ENCODE data around the gene ATP8B4. TPM values are rescaled to one million over a fixed set of nuclear protein-coding genes. Genes with fewer than 3 reads are reported as not detected.

Gene ATP8B4
- polyA plus RNA-seq, 1 of the 3 experiments (the other 2 are of a cell fraction), result 0.03 TPM

DNA sequence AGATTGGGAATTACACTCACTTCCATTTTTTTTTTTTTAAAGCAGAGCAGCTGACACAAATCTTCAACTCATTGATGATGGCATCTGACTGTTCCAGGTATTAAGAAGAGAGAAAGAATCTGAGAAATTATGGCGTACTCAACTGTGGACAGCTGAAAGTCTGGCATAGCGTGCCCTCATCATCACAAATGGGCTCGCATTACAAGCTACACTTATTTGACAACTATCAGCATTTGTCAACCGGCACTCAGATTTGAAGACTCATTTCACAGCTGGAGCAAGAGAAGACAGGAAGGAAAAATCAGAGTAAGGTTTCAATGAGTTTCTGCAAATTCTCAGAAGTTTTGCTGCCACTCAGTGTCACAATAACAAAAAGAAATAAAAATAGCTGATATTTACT, 235.9 kb downstream of the ATP8B4 start:
- Histone ChIP-seq H3K4me2 (no peak overlapping the region), H3K27me3 (ENCODE audit: insufficient read depth) (no peaks in the 10 kb centered on the region), H3K9ac (no peak overlapping the region), H3K36me3 (replicated peaks in 1 of 2; ENCODE audit: control insufficient read depth in 1 of 2, insufficient read depth in 2 of 2, low read length in 1 of 2) (no peaks in the 10 kb centered on the region), H4K20me1 (ENCODE audit: insufficient read depth) (no peaks in the 10 kb centered on the region), H3K9me3 (no peaks in the 10 kb centered on the region), H3K4me1 (ENCODE audit: control insufficient read depth in 1 of 2, insufficient read depth in 2 of 2, low read depth in 1 of 2, low read length in 1 of 2) (peaks cover 0 to 4% of the 10 kb centered on the region in 2 experiments; a peak in 1 of 4 replicates), H3K9me2 (no peaks in the 10 kb centered on the region), H3K27ac (ENCODE audit: low read depth in 2 of 2, low read length in 1 of 2) (no peak overlapping the region), H2AFZ (ENCODE audit: low read depth) (no peak overlapping the region), H3K4me3 (ENCODE audit: low read depth in 2 of 2, low read length in 1 of 2) (no peak overlapping the region), H3K79me2 (ENCODE audit: insufficient read depth) (no peaks in the 10 kb centered on the region), H3F3A (replicated peaks; ENCODE audit: insufficient read depth) (no peaks in the 10 kb centered on the region)
- ChIA-PET CTCF (no interaction called here), POLR2A (no interaction called here)
- TF ChIP-seq, protein P1, sequence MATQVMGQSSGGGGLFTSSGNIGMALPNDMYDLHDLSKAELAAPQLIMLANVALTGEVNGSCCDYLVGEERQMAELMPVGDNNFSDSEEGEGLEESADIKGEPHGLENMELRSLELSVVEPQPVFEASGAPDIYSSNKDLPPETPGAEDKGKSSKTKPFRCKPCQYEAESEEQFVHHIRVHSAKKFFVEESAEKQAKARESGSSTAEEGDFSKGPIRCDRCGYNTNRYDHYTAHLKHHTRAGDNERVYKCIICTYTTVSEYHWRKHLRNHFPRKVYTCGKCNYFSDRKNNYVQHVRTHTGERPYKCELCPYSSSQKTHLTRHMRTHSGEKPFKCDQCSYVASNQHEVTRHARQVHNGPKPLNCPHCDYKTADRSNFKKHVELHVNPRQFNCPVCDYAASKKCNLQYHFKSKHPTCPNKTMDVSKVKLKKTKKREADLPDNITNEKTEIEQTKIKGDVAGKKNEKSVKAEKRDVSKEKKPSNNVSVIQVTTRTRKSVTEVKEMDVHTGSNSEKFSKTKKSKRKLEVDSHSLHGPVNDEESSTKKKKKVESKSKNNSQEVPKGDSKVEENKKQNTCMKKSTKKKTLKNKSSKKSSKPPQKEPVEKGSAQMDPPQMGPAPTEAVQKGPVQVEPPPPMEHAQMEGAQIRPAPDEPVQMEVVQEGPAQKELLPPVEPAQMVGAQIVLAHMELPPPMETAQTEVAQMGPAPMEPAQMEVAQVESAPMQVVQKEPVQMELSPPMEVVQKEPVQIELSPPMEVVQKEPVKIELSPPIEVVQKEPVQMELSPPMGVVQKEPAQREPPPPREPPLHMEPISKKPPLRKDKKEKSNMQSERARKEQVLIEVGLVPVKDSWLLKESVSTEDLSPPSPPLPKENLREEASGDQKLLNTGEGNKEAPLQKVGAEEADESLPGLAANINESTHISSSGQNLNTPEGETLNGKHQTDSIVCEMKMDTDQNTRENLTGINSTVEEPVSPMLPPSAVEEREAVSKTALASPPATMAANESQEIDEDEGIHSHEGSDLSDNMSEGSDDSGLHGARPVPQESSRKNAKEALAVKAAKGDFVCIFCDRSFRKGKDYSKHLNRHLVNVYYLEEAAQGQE (IDR thresholded peaks at IDR 0.05; ENCODE audit: low read depth, low read length), result no peak
- TF ChIP-seq JUND (IDR thresholded peaks at IDR 0.05) (no peak), CTCF (IDR thresholded peaks at IDR 0.05) (no peak), ELF1 (IDR thresholded peaks at IDR 0.05) (no peak), USF1 (IDR thresholded peaks at IDR 0.05; ENCODE audit: borderline replicate concordance, low read depth) (no peak)
- 68% methylated on average over 4 of the region's 4 CpGs for WGBS (ENCODE audit: low lambda C conversion rate)
- no peak for DNase-seq

- no peak for DNase-seq
- Histone ChIP-seq H4K20me1 (ENCODE audit: insufficient read depth) (no peaks in the 10 kb centered on the region), H3K4me1 (ENCODE audit: control insufficient read depth in 1 of 2, insufficient read depth in 2 of 2, low read depth in 1 of 2, low read length in 1 of 2) (no peaks in the 10 kb centered on the region), H3K27ac (ENCODE audit: low read depth in 2 of 2, low read length in 1 of 2) (no peak overlapping the region), H3K27me3 (ENCODE audit: insufficient read depth) (no peaks in the 10 kb centered on the region), H3K9me2 (no peaks in the 10 kb centered on the region), H3K9ac (no peak overlapping the region), H3K36me3 (replicated peaks in 1 of 2; ENCODE audit: control insufficient read depth in 1 of 2, insufficient read depth in 2 of 2, low read length in 1 of 2) (no peaks in the 10 kb centered on the region), H3K4me3 (ENCODE audit: low read depth in 2 of 2, low read length in 1 of 2) (no peak overlapping the region), H3K79me2 (ENCODE audit: insufficient read depth) (no peaks in the 10 kb centered on the region), H3K9me3 (no peaks in the 10 kb centered on the region), H3K4me2 (no peak overlapping the region), H3F3A (replicated peaks; ENCODE audit: insufficient read depth) (no peaks in the 10 kb centered on the region), H2AFZ (ENCODE audit: low read depth) (no peak overlapping the region)
- ChIA-PET CTCF (interaction anchor here (0.6 kb wide), 1 partner anchor 343 kb away, joined by 3 read pairs; no protein-coding TSS in a partner anchor), POLR2A (no interaction called here)
- WGBS (ENCODE audit: low lambda C conversion rate), result 54% methylated on average over 4 of the region's 5 CpGs
- TF ChIP-seq GATA2 (CRISPR knock-in tag; IDR thresholded peaks at IDR 0.05) (no peak), RFX5 (IDR thresholded peaks at IDR 0.05; ENCODE audit: low read length) (no peak), FOSL2 (IDR thresholded peaks at IDR 0.05; ENCODE audit: borderline replicate concordance, low read depth) (no peak), TAF1 (IDR thresholded peaks at IDR 0.05; ENCODE audit: borderline replicate concordance, low read depth, low read length) (no peak), MAX (IDR thresholded peaks at IDR 0.05; ENCODE audit: low read depth) (no peak), FOXM1 (IDR thresholded peaks at IDR 0.05; ENCODE audit: low read depth) (no peak), CHD2 (IDR thresholded peaks at IDR 0.05; ENCODE audit: low read length, partially characterized antibody) (no peak), CTCF (IDR thresholded peaks at IDR 0.05) (no peak), NRF1 (IDR thresholded peaks at IDR 0.05; ENCODE audit: low read depth, low read length) (no peak), MEF2A (IDR thresholded peaks at IDR 0.05; ENCODE audit: borderline replicate concordance, low read depth) (no peak)
- TF ChIP-seq, protein P2, sequence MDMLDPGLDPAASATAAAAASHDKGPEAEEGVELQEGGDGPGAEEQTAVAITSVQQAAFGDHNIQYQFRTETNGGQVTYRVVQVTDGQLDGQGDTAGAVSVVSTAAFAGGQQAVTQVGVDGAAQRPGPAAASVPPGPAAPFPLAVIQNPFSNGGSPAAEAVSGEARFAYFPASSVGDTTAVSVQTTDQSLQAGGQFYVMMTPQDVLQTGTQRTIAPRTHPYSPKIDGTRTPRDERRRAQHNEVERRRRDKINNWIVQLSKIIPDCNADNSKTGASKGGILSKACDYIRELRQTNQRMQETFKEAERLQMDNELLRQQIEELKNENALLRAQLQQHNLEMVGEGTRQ (IDR thresholded peaks at IDR 0.05; ENCODE audit: borderline replicate concordance, low read depth, low read length), result no peak
- TF ChIP-seq, protein P3, sequence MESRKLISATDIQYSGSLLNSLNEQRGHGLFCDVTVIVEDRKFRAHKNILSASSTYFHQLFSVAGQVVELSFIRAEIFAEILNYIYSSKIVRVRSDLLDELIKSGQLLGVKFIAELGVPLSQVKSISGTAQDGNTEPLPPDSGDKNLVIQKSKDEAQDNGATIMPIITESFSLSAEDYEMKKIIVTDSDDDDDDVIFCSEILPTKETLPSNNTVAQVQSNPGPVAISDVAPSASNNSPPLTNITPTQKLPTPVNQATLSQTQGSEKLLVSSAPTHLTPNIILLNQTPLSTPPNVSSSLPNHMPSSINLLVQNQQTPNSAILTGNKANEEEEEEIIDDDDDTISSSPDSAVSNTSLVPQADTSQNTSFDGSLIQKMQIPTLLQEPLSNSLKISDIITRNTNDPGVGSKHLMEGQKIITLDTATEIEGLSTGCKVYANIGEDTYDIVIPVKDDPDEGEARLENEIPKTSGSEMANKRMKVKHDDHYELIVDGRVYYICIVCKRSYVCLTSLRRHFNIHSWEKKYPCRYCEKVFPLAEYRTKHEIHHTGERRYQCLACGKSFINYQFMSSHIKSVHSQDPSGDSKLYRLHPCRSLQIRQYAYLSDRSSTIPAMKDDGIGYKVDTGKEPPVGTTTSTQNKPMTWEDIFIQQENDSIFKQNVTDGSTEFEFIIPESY (IDR thresholded peaks at IDR 0.05; ENCODE audit: borderline replicate concordance, low read depth), result no peak
Measured at GRCh38 chr15:49881866-49882265, 237.2 kb downstream of the ATP8B4 start.

Measured in SK-N-SH (cell line).